ENCODE data around the gene ARHGAP9. TPM values are rescaled to one million over a fixed set of nuclear protein-coding genes. Genes with fewer than 3 reads are reported as not detected.

The ARHGAP9 gene
- total and polyA plus RNA-seq, 2 of the 4 experiments (the other 2 are of a cell fraction): 0.18 to 0.79 TPM

DNA sequence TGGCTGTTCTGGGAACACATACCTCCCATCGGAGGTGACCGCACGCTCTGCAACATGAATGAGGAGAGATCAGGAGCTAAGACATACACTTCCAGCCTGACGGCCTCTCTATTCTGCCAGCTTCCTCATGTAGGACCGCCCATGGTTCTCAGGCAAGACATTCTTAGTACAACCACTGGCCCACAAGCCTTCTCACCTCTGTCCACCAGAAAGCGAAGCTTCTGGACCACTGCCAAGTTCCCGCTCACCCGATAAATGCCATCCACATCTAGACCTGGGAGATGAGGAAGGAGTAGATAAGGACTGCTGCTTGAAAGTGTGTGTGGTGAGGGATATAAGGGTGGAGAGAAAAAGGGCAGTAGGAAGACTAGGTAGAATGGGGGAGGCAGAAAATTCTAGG is 5.2 kb downstream of the ARHGAP9 start:
- Histone ChIP-seq H4K8ac (ENCODE audit: low read depth in 2 of 2, low read length in 2 of 2) (no peak overlapping the region), H4K5ac (ENCODE audit: low read depth, low read length) (no peak overlapping the region), H2AK9ac (replicated peaks; ENCODE audit: low read depth, low read length, poor library complexity) (no peak overlapping the region), H3K9ac (ENCODE audit: low read depth, low read length) (no peak overlapping the region), H3K79me1 (ENCODE audit: low read depth in 1 of 2, low read length in 2 of 2) (no peaks in the 10 kb centered on the region), H3K9me3 (ENCODE audit: control insufficient read depth, insufficient read depth, low read length) (no peaks in the 10 kb centered on the region; the same call in 1 of the 2 replicates), H2BK15ac (ENCODE audit: low read depth, low read length) (no peak overlapping the region), H4K91ac (ENCODE audit: insufficient read depth, low read depth, low read length) (no peak overlapping the region), H3K4me1 (ENCODE audit: control insufficient read depth, insufficient read depth, low read length) (0 out of 2 replicates have a peak, but pooled peaks cover 3% of the 10 kb centered on the region), H4K20me1 (ENCODE audit: insufficient read depth, low read length) (no peaks in the 10 kb centered on the region), H2BK20ac (ENCODE audit: low read depth, low read length) (no peak overlapping the region), H2BK120ac (ENCODE audit: low read depth, low read length) (no peak overlapping the region), H3K27ac (ENCODE audit: insufficient read depth, low read length) (no peak overlapping the region), H3K23ac (ENCODE audit: low read depth, low read length) (no peak overlapping the region), H3K9me1 (ENCODE audit: insufficient read depth, low read length) (no peaks in the 10 kb centered on the region), H3K36me3 (ENCODE audit: control insufficient read depth, insufficient read depth, low read length) (no peaks in the 10 kb centered on the region), H3K14ac (replicated peaks; ENCODE audit: low read depth, low read length) (no peak overlapping the region), H3K56ac (ENCODE audit: extremely low read depth, insufficient read depth, low read length) (no peak overlapping the region), H3K4me2 (ENCODE audit: low read depth, low read length) (no peak overlapping the region), H2BK5ac (ENCODE audit: low read depth, low read length, poor library complexity, severe bottlenecking) (no peak overlapping the region), H2AFZ (replicated peaks; ENCODE audit: low read length, poor library complexity) (no peak overlapping the region), H3K18ac (ENCODE audit: low read depth, low read length) (no peak overlapping the region), H3K4ac (ENCODE audit: low read depth, low read length) (no peak overlapping the region), H2AK5ac (ENCODE audit: low read depth, low read length) (no peak overlapping the region), H3K4me3 (ENCODE audit: insufficient read depth, low read depth, low read length) (no peak overlapping the region), H3K27me3 (ENCODE audit: control insufficient read depth, insufficient read depth, low read length) (peaks cover 55% of the 10 kb centered on the region)
- no peak for TF ChIP-seq MAZ (IDR thresholded peaks at IDR 0.05; ENCODE audit: borderline replicate concordance, low read depth, low read length)
- DNase-seq: no peak
- WGBS, 2 experiments (ENCODE audit: extremely low coverage in 2 of 2, insufficient read length in 1 of 2): no CpG with 5 or more reads among the region's 8 CpGs
- dilution Hi-C loops (cut with HindIII; ENCODE audit: low sequenced_read_pairs, unreplicated experiment) (no loop called here), intact Hi-C loops (cut with micrococcal nuclease) (no loop called here), in situ Hi-C loops (cut with MboI; ENCODE audit: low sequenced_read_pairs) (no loop called here)
- BruUV-seq (replicated peaks): no TSS peak
- ChIA-PET CTCF (interaction anchor here (1.1 to 1.9 kb wide), 3 partner anchors 12 to 19 kb away, joined by 3 to 8 read pairs (median 3); partner anchors contain the start of genes GLI1 and INHBE), POLR2A (ENCODE audit: unreplicated experiment) (no interaction called here)
- no peak for ATAC-seq (ENCODE audit: low read depth)
